ENCODE results near the gene LCA5L.
"Not testable (repeated sequence)": the region's sequence is repeated elsewhere in the genome, so short reads cannot be mapped to it uniquely, and the experiment has no call there.

The LCA5L gene

DNA sequence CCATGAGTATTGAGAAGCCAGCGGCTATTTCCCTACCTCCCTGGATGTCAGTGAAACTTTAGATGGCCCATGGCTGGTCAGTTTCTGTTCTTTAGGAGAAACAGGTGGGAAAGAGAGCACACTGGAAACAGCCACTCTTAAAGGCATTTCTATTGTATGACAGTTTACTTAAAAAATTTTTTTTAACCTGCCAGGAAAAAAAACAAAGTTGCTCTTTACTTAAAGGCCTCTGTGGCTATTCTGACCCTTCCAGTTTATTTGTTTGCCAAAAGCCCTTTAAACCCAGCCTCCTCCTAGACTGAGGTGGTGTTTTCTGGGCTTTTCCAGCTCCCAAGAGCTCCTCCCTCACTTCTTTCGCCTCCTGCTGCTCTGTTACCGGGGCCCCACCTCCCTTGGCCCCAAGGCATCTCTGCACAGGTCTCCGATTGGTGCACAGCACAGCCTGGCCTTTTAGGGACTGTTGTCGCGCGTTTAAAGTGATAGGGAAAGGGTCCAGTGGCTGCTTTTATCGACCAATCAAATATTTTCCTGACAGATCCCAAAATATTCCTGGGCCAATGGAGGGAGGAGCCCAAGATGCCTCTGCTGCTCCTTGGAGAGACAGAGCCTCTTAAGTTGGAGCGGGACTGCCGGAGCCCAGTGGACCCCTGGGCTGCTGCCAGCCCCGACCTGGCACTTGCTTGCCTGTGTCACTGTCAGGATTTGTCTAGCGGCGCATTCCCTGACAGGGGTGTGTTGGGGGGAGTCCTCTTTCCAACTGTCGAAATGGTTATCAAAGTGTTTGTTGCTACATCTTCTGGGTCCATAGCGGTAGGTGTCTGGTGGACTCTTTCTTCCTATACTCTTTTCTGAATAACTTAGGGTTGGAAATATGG is 6.0 kb upstream of the LCA5L start, which contains the start of gene SH3BGR:
SH3BGR (plus strand) TSS at position 639 of the 875 bp plus-strand sequence; CDS start at position 766, 127 bp downstream.
- no peak for DNase-seq

DNA sequence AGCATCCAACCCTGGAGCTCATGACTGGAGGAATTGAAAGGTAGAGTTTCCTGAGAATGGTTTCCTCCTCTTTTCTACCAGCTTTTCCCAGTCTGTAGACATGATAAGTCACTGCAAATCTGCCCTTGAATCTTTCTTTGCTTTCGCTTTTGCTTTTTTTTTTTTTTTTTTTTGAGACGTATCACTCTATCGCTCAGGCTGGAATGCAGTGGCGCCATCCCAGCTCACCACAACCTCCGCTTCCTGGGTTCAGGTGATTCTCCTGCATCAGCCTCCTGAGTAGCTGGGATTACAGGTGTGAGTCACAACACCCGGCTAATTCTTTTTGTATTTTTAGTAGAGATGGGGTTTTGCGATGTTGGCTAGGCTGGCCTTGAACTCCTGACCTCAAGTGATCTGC is 1.7 kb upstream of the LCA5L start:
- DNase-seq, result no peak

- no peak for DNase-seq
Measured at GRCh38 chr21:39444421-39445180, 977 bp downstream of the LCA5L start.

- DNase-seq, result no peak
Measured at GRCh38 chr21:39441502-39442475, 3.8 kb downstream of the LCA5L start.

GRCh38 chr21:39439232-39439631 is 6.3 kb downstream of the LCA5L start:
- DNase-seq, result no peak

DNA sequence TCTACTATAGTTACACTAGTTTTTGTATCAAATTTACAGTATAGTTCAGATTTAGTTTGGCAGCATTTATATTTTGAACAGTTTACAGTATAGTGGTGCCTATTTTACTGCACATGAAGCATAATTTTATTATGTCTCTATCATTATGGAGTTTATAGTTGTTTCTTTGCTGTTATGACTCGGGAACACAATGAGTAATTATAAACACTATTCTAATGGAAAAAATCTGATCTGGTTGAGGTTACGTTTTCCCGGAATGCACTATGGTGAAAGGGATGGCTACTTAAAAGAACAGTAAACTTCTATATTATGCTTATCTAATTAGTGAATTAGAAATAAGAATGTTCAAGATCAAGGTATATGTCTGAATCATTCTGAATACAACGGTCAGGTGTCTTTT is 10.6 kb downstream of the LCA5L start:
- DNase-seq, result no peak

DNA sequence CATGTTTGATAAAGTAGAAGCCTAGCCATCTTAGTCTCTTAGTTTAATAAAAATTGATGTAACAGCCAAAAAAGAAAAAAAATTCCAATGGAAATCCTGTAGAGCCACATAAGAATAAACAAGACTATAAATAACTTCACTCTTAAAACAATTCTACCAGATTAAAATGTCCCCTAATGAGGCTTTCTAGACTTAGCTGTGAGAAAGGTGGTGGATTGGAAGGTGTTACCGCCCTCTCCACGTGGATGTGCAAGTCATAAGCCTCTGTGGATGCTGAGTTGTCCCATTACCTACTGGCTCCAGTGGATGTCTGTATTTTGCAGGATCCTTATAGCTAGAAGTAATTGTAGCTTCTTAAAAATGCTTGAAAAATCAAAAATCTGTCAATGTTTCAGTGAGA is 14.6 kb downstream of the LCA5L start:
- DNase-seq, result no peak

- no peak for DNase-seq
Measured at GRCh38 chr21:39430457-39430856, 15.1 kb downstream of the LCA5L start.

DNA sequence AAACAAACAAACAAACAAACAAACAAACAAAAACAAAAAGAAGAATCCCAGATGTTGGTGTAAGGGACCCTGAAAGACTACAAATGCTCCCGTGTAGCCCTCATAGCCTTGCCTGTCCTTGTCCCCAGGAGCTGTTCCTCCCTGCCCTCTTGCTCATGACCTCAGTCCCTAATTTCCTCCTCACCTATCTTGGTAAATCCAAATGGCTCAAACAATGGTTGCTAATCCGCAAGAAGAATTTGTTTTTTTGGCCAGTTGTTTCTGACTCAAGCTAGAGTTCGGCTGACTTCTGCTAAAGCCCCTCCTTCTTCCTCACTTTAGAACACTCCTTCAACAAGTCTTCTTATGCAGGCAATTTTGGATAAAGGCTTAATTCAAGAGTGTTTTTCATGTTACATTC is 15.6 kb downstream of the LCA5L start:
- no peak for DNase-seq

- DNase-seq, result no peak
Measured at GRCh38 chr21:39429445-39429844, 16.1 kb downstream of the LCA5L start.

- no peak for DNase-seq
Measured at GRCh38 chr21:39422527-39423241, 22.9 kb downstream of the LCA5L start.

DNA sequence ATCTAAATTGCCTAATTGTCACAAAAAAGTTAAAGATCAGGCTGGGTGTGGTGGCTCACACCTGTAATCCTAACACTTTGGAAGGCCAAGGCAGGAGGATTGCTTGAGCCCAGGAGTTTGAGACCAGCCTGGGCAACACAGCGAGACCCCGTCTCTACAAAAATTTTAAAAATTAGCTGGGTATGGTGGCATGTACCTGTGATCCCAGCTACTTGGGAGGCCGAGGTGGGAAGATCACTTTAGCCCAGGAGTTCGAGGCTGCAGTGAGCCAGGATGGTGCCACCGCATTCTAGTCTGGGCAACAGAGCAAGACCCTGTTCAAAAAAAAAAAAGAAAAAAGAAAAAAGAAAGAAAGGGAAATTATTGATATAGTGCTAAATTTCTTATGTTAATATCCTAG is 26.4 kb downstream of the LCA5L start:
- DNase-seq, result not testable (repeated sequence)

- DNase-seq, result no peak
Measured at GRCh38 chr21:39406065-39406464, 39.5 kb downstream of the LCA5L start.

DNA sequence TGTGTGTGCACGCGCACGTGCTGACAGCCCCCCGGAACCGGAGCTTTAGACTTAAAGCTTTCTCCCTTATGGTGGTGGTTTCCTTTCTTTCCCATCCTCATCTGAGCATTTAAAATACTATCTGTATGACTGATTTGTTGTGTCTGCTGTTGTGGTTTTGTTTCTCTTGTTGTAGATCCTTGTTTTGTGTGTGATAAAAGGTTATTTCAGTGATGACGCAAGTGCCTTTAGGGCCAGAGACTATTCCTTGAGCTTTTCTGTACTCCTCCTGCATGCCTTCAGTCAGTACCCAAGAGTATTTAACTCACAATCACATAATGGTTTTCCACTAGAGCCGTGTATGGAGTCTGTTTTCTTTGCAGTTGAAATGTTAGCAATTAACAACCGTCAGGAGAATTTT is 45.4 kb downstream of the LCA5L start:
- DNase-seq, result no peak

- DNase-seq, result no peak
Measured at GRCh38 chr21:39397646-39398385, 47.8 kb downstream of the LCA5L start.

GRCh38 chr21:39392981-39393380 is 52.6 kb downstream of the LCA5L start:
- DNase-seq, result no peak

DNA sequence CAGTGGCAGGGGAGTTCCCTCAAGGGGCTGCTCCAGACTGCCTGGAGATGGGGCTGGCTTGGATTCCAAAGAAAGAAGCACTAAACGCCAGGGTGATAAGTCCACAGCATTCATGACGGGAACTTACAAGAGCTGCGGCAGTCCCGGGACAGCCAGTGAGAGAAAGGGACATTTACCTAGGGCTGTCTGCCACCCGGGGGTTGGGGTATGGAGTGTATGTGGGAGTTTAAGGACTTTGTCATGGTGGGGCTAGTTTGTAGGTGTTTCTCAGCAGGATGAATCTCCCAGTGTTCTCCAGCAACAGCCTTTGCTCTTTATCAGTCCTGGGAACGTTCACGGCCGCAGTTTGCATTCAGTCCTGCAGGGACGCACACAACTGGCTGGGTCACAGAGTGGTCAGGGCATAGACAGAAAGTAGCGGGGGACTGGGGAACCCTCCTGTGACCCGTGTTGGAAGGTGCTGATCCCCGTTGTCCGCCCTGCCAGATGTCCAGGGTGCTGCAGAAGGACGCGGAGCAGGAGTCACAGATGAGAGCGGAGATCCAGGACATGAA is 55.3 kb downstream of the LCA5L start:
- DNase-seq, result no peak

- no peak for DNase-seq
Measured at GRCh38 chr21:39388811-39389155, 56.8 kb downstream of the LCA5L start.

DNA sequence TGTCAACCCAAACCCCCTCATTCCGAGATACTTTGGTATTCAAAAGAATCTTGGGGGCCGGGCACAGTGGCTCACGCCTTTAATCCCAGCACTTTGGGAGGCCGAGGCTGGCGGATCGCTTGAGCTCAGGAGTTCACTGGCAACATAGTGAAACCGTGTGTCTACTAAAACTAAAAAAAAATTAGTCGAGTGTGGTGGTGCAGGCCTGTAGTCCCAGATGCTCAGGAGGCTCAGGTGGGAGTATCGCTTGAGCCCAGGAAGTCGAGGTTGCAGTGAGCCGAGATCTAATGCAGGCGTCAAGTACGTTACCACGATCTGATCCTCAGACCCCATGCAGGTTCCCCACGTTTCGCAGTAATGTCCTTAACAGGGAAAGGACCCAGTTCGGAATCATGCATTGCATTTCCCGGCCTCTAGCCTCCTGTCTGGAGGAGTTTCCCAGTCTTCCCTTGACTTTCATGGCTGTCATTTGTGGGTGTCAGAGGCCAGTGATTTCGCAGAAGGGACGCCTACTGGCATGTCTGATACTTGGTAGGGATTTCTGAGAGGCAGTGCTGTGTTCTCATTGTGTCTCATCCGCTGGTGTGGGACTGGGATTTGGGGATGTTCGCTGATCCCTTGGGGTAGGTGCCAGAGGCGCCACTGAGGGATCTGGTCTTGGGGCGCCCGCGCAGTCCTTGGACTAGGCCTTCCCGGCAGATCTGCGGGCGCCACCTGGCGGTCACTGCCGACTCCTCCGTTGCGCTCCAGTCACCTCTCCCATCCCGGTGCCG is 57.4 kb downstream of the LCA5L start:
- peak; percentile 75 to 89 (median 82) for DNase-seq

DNA sequence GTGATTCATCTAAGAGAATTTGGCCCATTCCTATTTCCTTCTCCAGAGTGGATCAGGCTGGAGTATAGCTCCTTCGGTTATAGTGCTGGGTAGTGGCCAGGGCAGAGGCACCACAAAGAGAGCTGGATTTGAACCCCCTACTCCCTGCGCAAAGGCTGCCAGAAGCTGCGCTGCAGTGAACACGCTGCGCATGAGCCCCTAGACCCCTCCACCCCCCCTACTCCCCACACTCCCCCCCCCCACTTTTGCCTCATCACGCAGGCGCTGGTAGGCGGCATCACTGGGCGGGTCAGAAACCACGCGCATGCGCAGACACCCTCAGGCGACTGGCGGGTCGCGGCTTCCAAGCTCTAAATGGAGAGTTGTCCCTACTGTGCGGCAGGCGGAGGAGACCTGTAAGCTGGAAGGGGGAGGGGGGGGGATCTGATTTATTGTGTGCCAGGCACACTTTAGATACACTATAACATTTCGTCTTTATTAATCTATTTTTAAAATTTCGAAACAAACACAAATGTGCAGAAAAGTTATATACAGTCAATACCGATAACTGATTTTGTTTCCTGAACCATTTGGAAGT is 58.0 kb downstream of the LCA5L start:
- peak; percentile 85 to 92 (median 89) for DNase-seq

Measured in activated naive CD4-positive, alpha-beta T cell (primary cell).